ENCODE measurements around the gene CNTNAP2. TPM values are rescaled to one million over a fixed set of nuclear protein-coding genes. Genes with fewer than 3 reads are reported as not detected.

The CNTNAP2 gene
- total and polyA plus RNA-seq, 9 of the 15 experiments (the other 6 are each of a cell fraction or from before 2014, with no cell fraction given) = 0.04 to 0.62 (median 0.09) TPM; not detected in 4

GRCh38 chr7:148328906-148329305 lies 2212.3 kb downstream of the CNTNAP2 start:
- Histone ChIP-seq H3K9me1 (ENCODE audit: control insufficient read depth, insufficient read depth, low read length) (no peaks in the 10 kb centered on the region), H3K27me3 (ENCODE audit: control insufficient read depth in 2 of 2, insufficient read depth in 2 of 2, low read length in 2 of 2) (peaks cover 0 to 23% of the 10 kb centered on the region in 2 experiments; a peak in 2 of 5 replicates), H3K79me2 (ENCODE audit: control insufficient read depth, insufficient read depth, low read length) (no peaks in the 10 kb centered on the region), H2AFZ (ENCODE audit: low read depth, low read length) (no peak overlapping the region), H3K27ac (ENCODE audit: extremely low read depth, low read depth, low read length) (no peak overlapping the region), H3K36me3 (ENCODE audit: control insufficient read depth, insufficient read depth, low read length) (no peaks in the 10 kb centered on the region), H3K4me2 (ENCODE audit: insufficient read depth, low read length) (no peak overlapping the region), H3K4me1 (replicated peaks in 1 of 2; ENCODE audit: control insufficient read depth in 2 of 2, insufficient read depth in 2 of 2, low read length in 2 of 2) (no peaks in the 10 kb centered on the region), H3K9ac (ENCODE audit: insufficient read depth in 1 of 2, low read depth in 2 of 2, low read length in 2 of 2) (no peak overlapping the region), H3K4me3 (no peak overlapping the region), H3K9me3 (replicated peaks; ENCODE audit: control insufficient read depth, insufficient read depth, low read depth, low read length) (peaks cover 2% of the 10 kb centered on the region; the same call in 1 of the 2 replicates), H4K20me1 (replicated peaks; ENCODE audit: control insufficient read depth, insufficient read depth, low read length) (no peaks in the 10 kb centered on the region)
- no peak for ATAC-seq
- no peak for FAIRE-seq
- DNase-seq (ENCODE audit: extremely low read depth in 1 of 4, low spot score in 3 of 4) = no peak
- intact Hi-C loops (cut with micrococcal nuclease) = no loop called here
- TF ChIP-seq HMBOX1 (IDR thresholded peaks at IDR 0.05) = no peak
- no peak for TF ChIP-seq CREB3L1 (IDR thresholded peaks at IDR 0.05; ENCODE audit: borderline replicate concordance, low read depth)
- TF ChIP-seq MEIS2 (IDR thresholded peaks at IDR 0.05; ENCODE audit: partially characterized antibody) = no peak
- no peak for TF ChIP-seq PRDM10 (IDR thresholded peaks at IDR 0.05; ENCODE audit: partially characterized antibody)
- TF ChIP-seq FOXP4 (CRISPR knock-in tag; IDR thresholded peaks at IDR 0.05; ENCODE audit: borderline replicate concordance) = no peak
- TF ChIP-seq SMAD2 (IDR thresholded peaks at IDR 0.05; ENCODE audit: low read depth, low read length) = no peak
- no peak for TF ChIP-seq ZNF133 (CRISPR knock-in tag; IDR thresholded peaks at IDR 0.05)
- no peak for TF ChIP-seq ZNF3 (CRISPR knock-in tag; IDR thresholded peaks at IDR 0.05)
- TF ChIP-seq CREB1 (IDR thresholded peaks at IDR 0.05) = no peak
- TF ChIP-seq CREB1 (CRISPR knock-in tag; IDR thresholded peaks at IDR 0.05) = no peak
- no peak for TF ChIP-seq NR0B1 (IDR thresholded peaks at IDR 0.05; ENCODE audit: partially characterized antibody)
- ChIA-PET CTCF (ENCODE audit: low intra/inter-chr PET ratio) (no interaction called here), POLR2A (no interaction called here)
- 0% methylated on average over 5 of the region's 5 CpGs for WGBS (ENCODE audit: insufficient coverage, low coverage, missing lambda C conversion rate)
- no TSS peak for BruUV-seq (replicated peaks)
- in situ Hi-C loops (cut with MboI) = no loop called here
